Omental fat pad (tissue), 4 donors: ENCODE measurements around the gene MYO18B. TPM values are rescaled to one million over a fixed set of nuclear protein-coding genes. Genes with fewer than 3 reads are reported as not detected.

Experiments
- ATAC-seq: fragments of 150-250 bp; one replicate; pipeline ENCODE4 v1.9.1; 2016; ENCODE audit warnings: mild to moderate bottlenecking, moderate library complexity; ENCODE audit not compliant: low FRiP score
- DNase-seq: peaks from one replicate; pipeline ENCODE4 v3.0.0-alpha.2; 2019; ENCODE audit warnings: low spot score
- total RNA-seq, 4 donors: library from RNA; depleted of rRNA; stranded (reverse); fragments of >200 nt; gene quantifications; one replicate each; pipeline ENCODE4 v1.1.0, GENCODE V29; 2016
- TF ChIP-seq, protein P1 (sequence below), 3 donors: fragments of 450-650 bp; IDR thresholded peaks; one replicate each; pipeline ENCODE4 v1.5.1; 2016 to 2017; ENCODE audit warnings: antibody characterized with exemption in 3 of 3, mild to moderate bottlenecking in 3 of 3, moderate library complexity in 2 of 3

MYO18B gene
- total RNA-seq, 4 donors from 2014 or later, result under 0.01 TPM; not detected in 2

DNA sequence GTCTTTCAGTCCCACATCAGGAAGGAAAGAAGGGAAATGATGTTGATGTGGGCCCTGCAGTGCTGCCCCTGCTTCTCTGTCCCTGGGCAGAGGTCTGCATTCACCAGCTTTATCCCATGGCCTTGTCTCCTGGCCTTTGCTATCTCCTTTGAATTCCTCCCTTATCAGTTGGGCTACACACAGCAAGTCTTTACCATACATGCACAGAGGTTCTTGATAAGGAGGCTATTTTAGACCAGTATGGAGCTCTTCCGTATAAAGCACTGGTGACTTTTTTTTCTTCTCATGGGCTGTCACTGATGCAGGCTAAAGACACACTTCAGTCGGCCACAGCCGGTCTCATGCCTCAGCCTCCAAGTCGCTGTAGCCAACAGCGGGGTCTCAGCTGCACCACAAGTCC, 20.2 kb downstream of the MYO18B start:
- DNase-seq, result no peak
- ATAC-seq, result no peak
- TF ChIP-seq, protein P1, sequence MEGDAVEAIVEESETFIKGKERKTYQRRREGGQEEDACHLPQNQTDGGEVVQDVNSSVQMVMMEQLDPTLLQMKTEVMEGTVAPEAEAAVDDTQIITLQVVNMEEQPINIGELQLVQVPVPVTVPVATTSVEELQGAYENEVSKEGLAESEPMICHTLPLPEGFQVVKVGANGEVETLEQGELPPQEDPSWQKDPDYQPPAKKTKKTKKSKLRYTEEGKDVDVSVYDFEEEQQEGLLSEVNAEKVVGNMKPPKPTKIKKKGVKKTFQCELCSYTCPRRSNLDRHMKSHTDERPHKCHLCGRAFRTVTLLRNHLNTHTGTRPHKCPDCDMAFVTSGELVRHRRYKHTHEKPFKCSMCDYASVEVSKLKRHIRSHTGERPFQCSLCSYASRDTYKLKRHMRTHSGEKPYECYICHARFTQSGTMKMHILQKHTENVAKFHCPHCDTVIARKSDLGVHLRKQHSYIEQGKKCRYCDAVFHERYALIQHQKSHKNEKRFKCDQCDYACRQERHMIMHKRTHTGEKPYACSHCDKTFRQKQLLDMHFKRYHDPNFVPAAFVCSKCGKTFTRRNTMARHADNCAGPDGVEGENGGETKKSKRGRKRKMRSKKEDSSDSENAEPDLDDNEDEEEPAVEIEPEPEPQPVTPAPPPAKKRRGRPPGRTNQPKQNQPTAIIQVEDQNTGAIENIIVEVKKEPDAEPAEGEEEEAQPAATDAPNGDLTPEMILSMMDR (IDR thresholded peaks at IDR 0.05), result no peak

DNA sequence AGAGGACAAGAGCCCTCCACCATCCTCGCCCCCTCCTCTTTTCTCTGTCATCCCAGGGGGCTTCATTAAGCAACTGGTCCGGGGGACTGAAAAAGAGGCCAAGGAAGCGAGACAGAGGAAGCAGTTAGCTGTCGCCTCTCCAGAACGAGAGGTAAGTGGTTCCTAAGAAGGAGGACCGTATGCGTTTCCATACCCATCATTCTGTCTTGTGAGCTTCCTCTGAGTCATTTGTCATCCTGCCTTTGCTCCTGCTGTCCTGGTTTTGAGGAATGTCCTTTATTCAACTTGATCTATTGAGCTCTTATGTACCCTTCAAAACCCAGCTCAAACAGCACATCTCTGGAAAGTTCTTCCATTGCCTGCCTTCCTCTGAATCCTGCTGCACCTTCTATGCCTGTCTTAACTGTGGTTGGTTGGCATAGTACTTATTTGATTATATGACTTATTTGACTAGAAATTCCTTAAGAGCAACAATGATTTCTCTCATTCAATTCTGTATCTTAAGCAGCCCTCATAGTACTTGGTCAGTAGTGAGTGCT, 21.3 kb downstream of the MYO18B start:
- no peak for ATAC-seq
- TF ChIP-seq, protein P1 (IDR thresholded peaks at IDR 0.05), result no peak
- DNase-seq, result no peak

DNA sequence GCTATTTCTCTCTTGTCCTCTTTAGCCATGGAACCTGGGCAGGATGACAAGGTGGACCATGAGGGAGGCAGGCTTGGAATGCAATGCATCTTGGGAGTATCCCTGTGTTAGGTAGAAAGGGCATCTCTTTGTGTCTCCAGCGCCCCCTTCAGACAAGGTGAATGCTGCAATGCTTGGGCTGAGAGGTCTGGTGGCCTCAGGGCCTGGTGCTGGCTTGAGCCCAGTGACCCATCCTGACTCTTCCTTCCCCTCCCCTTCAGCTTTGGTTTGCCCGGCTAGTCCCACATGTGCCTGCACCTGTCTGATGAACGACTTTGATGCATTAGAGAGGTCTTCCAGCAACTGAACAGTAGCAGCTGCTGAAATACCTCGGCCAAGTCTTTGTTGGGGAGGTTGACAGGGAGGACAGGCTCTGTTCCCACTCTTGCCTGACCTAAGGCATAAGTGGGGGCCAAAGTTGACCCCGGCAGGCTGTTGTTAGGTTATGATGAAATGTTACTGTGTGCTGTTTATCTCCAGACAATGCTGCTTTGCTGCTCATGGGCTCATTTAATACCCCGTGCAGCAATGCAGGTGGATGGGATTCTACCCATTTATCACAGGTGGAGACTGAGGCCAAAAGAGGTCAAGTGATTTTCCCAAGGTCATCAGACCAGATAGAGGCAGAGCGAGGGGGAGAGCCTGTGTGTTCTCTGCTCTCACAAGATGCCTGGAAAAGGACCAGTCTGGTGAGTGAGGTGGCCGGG, 22.5 kb downstream of the MYO18B start:
- TF ChIP-seq, protein P1 (IDR thresholded peaks at IDR 0.05), result no peak
- DNase-seq (no peak), ATAC-seq (no peak)

DNA sequence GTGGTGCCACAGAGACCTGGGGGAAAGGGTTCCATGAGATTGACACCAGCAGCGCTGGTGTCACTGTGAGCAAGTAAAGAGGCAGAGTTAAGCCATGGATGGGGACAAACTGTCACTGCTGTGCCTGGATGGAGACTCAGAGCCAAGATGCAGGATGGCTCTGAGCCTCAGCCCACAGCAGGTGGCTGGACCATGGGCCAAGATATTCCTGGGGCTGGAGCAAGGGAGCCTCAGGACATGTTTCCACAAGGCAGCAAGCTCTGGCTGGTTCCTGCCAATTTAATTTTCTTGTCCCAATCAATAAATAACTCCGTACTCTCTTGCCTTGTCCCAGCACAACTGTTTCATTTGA, 23.0 kb downstream of the MYO18B start:
- ATAC-seq (no peak), DNase-seq (no peak)
- TF ChIP-seq, protein P1 (IDR thresholded peaks at IDR 0.05), result no peak

DNA sequence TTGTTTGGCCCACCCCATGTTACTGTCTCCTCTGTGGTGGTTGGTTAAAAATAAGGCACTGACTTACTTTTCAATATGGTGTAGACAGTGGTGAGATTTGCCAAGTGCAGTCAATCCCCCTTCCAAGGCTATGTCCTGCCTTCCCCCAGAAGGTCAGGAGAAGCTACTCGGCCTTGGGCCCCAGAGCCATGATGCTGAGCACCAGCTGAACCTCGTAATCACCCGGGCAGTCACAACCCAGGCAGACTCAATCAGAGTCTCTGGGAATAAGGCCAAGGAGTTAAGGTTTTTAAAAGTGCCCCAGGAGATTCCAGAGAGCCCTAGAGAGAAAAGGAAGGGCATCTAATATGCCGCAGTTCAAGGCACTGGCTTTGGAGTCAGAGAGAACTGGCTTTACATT, 23.8 kb downstream of the MYO18B start:
- ATAC-seq (no peak), DNase-seq (no peak)
- TF ChIP-seq, protein P1 (IDR thresholded peaks at IDR 0.05), result no peak

DNA sequence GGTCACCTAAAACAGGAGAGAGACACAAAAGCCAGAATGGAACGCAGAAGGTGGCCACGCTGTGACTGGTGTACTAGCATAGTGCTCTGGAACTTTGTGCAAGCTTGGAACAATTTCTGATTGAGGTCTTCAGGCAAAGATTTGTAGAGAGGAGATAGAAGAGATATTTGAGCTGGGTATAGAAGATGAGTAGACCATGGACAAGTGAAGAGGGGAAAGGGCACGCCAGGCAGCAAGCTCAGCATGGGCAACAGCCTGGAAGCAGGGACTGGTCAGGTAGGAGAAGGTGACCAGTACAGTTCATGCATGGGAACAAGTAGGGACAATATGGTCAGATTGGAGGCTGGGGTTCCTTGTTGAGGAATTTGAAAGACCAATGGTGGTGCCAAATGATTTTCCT, 24.4 kb downstream of the MYO18B start:
- ATAC-seq (no peak), DNase-seq (no peak)
- TF ChIP-seq, protein P1 (IDR thresholded peaks at IDR 0.05), result no peak

DNA sequence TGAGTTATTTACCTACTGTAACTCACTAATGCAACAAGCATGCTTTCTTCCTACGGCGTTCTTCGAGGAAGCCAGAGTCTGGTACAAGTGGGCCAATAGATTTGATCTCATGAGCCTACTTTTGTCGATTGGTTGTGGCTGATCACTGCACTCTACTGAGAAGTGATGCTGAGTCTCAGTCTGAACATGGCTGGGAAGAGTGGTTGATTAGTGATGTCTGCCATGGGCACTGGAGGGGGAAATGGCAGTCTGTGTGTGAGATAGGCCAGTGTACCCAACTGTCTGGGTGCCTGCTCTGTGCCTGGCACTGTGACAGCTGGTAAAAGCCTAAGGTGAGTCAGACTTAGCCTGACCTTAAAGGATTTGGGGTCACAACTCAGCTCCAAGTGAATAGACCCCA, 28.3 kb downstream of the MYO18B start:
- ATAC-seq (no peak), DNase-seq (no peak)
- TF ChIP-seq, protein P1 (IDR thresholded peaks at IDR 0.05), result no peak
